Liver (tissue), 3 donors: ENCODE results near the gene SETBP1.

ENCODE experiments used
- GABPA ChIP-seq, 2 donors: IDR thresholded peaks in 1 of 2; conservative IDR thresholded peaks in 1 of 2; 2 replicates each; pipeline ENCODE4 v1.6.1; 2016; ENCODE audit warnings: antibody characterized with exemption in 2 of 2, mild to moderate bottlenecking in 1 of 2, moderate library complexity in 1 of 2
- JUND ChIP-seq, 2 donors: IDR thresholded peaks; 2 replicates each; pipeline ENCODE4 v1.6.1; 2016; ENCODE audit warnings: antibody characterized with exemption in 2 of 2
- RAD21 ChIP-seq, 2 donors: IDR thresholded peaks; 2 replicates each; pipeline ENCODE4 v1.6.1; 2016; ENCODE audit warnings: antibody characterized with exemption in 2 of 2, mild to moderate bottlenecking in 2 of 2
- SP1 ChIP-seq: IDR thresholded peaks from 2 replicates; pipeline ENCODE4 v1.6.1; 2018; ENCODE audit warnings: antibody characterized with exemption, mild to moderate bottlenecking
- YY1 ChIP-seq: IDR thresholded peaks from 2 replicates; pipeline ENCODE4 v1.6.1; 2016; ENCODE audit warnings: antibody characterized with exemption, mild to moderate bottlenecking
- ZBTB33 ChIP-seq: IDR thresholded peaks from 2 replicates; pipeline ENCODE4 v1.6.1; 2016; ENCODE audit warnings: antibody characterized with exemption
- TF ChIP-seq, protein P1 (sequence below): fragments of 150-350 bp; IDR thresholded peaks from 2 replicates; pipeline ENCODE4 v1.5.1; 2017; ENCODE audit warnings: improper control_type of control experiment, low read depth, low read length; ENCODE audit not compliant: missing input control
- TF ChIP-seq, protein P2 (sequence below): IDR thresholded peaks from 2 replicates; pipeline ENCODE4 v1.6.1; 2016; ENCODE audit warnings: antibody characterized with exemption, mild to moderate bottlenecking
- donor health status: healthy.
- donor health status: healthy.

DNA sequence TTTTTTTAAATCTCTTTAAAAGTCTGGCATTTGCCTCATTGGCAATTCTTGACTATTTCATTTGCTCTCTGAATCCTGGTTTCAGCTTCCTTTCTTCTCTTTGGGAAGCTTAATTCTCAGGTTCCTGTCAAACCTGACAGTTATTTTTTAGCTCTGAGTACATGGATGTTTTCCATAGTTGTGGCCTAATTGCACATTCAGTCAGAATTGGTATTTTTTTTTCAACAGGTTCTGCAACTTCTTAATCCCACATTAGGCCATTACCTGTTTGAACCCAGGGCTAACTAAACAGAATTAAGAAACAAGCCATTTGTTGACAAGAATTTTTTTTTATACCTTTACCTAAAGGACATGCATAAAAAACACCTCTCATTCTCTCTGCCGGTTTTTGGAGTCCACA is 338.8 kb downstream of the SETBP1 start:
- TF ChIP-seq YY1 (no peak), GABPA (IDR thresholded peaks at IDR 0.05 in 1 of 2, conservative IDR thresholded peaks at IDR 0.05 in 1 of 2) (no peak), SP1 (no peak), RAD21 (IDR thresholded peaks at IDR 0.05) (no peak), JUND (IDR thresholded peaks at IDR 0.05) (no peak), ZBTB33 (no peak)
- TF ChIP-seq, protein P1, sequence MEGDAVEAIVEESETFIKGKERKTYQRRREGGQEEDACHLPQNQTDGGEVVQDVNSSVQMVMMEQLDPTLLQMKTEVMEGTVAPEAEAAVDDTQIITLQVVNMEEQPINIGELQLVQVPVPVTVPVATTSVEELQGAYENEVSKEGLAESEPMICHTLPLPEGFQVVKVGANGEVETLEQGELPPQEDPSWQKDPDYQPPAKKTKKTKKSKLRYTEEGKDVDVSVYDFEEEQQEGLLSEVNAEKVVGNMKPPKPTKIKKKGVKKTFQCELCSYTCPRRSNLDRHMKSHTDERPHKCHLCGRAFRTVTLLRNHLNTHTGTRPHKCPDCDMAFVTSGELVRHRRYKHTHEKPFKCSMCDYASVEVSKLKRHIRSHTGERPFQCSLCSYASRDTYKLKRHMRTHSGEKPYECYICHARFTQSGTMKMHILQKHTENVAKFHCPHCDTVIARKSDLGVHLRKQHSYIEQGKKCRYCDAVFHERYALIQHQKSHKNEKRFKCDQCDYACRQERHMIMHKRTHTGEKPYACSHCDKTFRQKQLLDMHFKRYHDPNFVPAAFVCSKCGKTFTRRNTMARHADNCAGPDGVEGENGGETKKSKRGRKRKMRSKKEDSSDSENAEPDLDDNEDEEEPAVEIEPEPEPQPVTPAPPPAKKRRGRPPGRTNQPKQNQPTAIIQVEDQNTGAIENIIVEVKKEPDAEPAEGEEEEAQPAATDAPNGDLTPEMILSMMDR = no peak
- TF ChIP-seq, protein P2, sequence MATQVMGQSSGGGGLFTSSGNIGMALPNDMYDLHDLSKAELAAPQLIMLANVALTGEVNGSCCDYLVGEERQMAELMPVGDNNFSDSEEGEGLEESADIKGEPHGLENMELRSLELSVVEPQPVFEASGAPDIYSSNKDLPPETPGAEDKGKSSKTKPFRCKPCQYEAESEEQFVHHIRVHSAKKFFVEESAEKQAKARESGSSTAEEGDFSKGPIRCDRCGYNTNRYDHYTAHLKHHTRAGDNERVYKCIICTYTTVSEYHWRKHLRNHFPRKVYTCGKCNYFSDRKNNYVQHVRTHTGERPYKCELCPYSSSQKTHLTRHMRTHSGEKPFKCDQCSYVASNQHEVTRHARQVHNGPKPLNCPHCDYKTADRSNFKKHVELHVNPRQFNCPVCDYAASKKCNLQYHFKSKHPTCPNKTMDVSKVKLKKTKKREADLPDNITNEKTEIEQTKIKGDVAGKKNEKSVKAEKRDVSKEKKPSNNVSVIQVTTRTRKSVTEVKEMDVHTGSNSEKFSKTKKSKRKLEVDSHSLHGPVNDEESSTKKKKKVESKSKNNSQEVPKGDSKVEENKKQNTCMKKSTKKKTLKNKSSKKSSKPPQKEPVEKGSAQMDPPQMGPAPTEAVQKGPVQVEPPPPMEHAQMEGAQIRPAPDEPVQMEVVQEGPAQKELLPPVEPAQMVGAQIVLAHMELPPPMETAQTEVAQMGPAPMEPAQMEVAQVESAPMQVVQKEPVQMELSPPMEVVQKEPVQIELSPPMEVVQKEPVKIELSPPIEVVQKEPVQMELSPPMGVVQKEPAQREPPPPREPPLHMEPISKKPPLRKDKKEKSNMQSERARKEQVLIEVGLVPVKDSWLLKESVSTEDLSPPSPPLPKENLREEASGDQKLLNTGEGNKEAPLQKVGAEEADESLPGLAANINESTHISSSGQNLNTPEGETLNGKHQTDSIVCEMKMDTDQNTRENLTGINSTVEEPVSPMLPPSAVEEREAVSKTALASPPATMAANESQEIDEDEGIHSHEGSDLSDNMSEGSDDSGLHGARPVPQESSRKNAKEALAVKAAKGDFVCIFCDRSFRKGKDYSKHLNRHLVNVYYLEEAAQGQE = no peak
